ENCODE measurements around the gene IFNL1. TPM values are rescaled to one million over a fixed set of nuclear protein-coding genes. Genes with fewer than 3 reads are reported as not detected.

Gene IFNL1
- total RNA-seq: not detected

GRCh38 chr19:39296055-39296645 lies at the start of gene IFNL1:
Gene IFNL1 (plus strand): TSS chr19:39296407. CDS start chr19:39296422, 15 bp downstream.
- Histone ChIP-seq H3K27me3 (no peaks in the 10 kb centered on the region), H3K9me3 (no peaks in the 10 kb centered on the region), H3K4me1 (no peaks in the 10 kb centered on the region), H3K4me3 (no peak within 1 kb of the TSS), H3K36me3 (no peaks in the 10 kb centered on the region), H3K27ac (no peak within 1 kb of the TSS)
- intact Hi-C loops (cut with DNase I; ENCODE audit: low total_unique reads): loop anchor here (5.0 kb wide), 1 partner anchor 786 kb away; no protein-coding TSS in a partner anchor
- DNase-seq (ENCODE audit: low spot score in 2 of 2): no peak
- no peak for TF ChIP-seq POLR2AphosphoS5 (IDR thresholded peaks at IDR 0.05)
- no peak for TF ChIP-seq CTCF (IDR thresholded peaks at IDR 0.05)

DNA sequence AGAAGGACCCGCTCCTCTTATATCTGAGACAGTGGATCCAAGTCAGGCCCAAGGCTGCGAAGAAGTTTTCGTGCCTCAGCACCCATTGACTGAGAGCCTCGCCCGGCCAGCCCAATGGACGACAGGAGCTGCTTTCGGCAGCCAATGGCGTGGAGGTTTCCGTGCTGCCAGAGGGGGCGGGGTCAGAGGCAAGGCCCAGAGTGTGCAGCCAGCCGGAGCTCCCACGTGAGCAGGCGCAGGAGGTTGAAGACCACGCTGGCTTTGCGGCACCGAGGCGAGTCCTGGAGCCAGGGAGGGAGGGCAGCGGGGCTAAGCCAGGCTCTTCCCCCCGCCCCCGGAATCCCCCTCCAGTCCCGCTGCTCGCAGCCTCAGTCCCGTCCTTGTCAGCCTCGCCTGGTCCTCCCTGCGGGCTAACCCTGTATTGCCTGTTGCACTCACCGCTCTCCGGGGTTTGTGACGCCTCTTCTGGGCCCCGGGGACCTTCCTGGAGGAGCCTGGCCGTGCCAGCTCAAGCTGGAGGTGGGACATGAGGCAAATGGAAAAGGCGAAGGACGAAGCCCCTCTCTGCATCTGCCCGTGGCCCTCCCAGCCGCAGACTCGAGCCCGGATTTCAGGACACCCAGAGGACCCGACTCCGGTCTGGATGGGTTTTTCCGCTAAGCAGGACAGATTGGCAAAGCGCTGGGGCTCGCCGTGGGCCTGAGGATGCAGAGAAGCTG lies 49.1 kb upstream of the IFNL1 start:
- Histone ChIP-seq H3K27ac (no peak overlapping the region), H3K9me3 (no peaks in the 10 kb centered on the region), H3K36me3 (no peaks in the 10 kb centered on the region), H3K27me3 (peaks cover 4 to 22% of the 10 kb centered on the region in 2 donors), H3K4me3 (peak overlapping the region in 2 of 3 donors; percentile 37 to 58), H3K4me1 (no peaks in the 10 kb centered on the region)
- no peak for DNase-seq (ENCODE audit: low spot score in 2 of 2)
- intact Hi-C loops (cut with DNase I; ENCODE audit: low total_unique reads): no loop called here
- TF ChIP-seq POLR2AphosphoS5 (IDR thresholded peaks at IDR 0.05) (no peak), CTCF (IDR thresholded peaks at IDR 0.05) (no peak), POLR2A (IDR thresholded peaks at IDR 0.05) (no peak)

DNA sequence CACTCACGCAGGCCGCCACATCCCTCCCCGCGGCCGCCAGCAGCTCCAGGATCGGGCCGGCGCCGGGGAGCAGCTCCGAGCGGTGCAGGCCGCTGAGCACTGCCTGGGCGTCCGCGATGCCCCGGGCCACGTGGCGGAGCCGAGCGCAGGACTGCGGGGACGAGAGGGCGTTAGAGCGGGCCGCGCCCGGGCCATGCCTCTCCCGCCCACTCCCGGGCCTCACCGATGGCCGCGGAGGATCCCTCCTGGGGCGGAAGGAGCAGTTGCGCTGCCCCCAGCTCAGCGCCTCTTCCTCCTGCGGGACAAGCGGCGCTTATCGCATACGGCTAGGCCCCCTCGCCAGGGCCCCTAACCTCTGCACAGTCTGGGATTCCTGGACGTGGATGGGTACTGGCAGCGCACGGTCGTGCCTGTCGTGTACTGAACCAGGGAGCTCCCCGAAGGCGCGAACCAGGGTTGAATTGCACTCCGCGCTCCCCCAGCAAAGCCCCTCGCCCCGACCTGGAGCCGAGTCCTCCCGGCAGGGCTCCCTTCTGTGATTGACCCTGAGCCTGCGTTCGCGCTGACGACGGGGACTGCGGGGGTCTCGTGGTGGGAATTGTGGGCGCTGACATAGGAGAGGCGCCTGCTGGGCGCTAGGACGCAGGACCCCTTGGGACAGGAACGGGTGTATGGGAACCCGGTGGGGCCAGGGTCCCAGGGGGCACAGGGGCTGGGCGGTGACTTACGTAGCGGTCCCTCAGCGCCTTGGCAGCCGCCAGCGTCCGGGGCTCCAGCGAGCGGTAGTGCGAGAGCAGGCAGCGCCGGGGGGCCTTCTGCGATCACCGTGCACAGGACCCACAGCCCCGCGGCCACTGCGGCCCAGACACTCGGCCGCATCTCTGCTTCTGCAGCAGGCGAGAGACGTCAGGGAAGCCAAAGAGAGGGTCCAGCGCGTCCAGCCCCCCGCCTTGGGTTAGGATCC lies 48.2 kb upstream of the IFNL1 start:
- Histone ChIP-seq H3K4me1 (no peaks in the 10 kb centered on the region), H3K27ac (no peak overlapping the region), H3K27me3 (peaks cover 4 to 22% of the 10 kb centered on the region in 2 donors), H3K9me3 (no peaks in the 10 kb centered on the region), H3K4me3 (peak overlapping the region in 2 of 3 donors; percentile 37 to 58), H3K36me3 (no peaks in the 10 kb centered on the region)
- DNase-seq (ENCODE audit: low spot score in 2 of 2): no peak
- TF ChIP-seq CTCF (IDR thresholded peaks at IDR 0.05) (no peak), POLR2AphosphoS5 (IDR thresholded peaks at IDR 0.05) (no peak), POLR2A (IDR thresholded peaks at IDR 0.05) (no peak)
- intact Hi-C loops (cut with DNase I; ENCODE audit: low total_unique reads): no loop called here

DNA sequence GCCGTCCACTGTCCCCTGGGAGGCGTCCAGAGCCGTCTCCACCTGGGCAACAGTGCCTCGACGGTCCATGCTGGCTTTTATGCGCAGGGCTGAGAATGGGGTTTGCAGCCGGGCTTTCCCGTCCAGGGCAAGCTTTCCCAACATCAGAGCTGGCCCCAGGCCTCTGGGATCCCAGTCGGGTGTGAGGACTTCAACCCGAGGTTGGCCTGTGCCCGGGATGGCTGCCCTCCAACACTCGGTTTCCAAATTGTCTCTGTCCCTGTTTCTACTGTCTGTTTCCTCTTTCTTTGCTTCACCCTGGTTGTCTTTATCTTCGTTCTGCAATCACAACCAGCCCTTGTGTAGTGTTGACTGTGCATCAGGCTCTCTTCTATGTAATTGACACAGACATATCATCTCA lies 47.4 kb upstream of the IFNL1 start, which contains the start of gene IFNL4:
IFNL4 (minus strand) TSS at position 51 of the 400 bp plus-strand sequence.
- no peak within 1 kb of the TSS for H3K27ac ChIP-seq
- H3K4me1 ChIP-seq: no peaks in the 10 kb centered on the region
- no peak for DNase-seq (ENCODE audit: low spot score in 2 of 2)
- no peaks in the 10 kb centered on the region for H3K9me3 ChIP-seq
- H3K4me3 ChIP-seq: peak within 1 kb of the TSS in 2 of 3 donors; percentile 37 to 58
- TF ChIP-seq POLR2A (IDR thresholded peaks at IDR 0.05) (no peak), CTCF (IDR thresholded peaks at IDR 0.05) (no peak), POLR2AphosphoS5 (IDR thresholded peaks at IDR 0.05) (no peak)
- H3K36me3 ChIP-seq: no peaks in the 10 kb centered on the region
- peaks cover 4 to 22% of the 10 kb centered on the region in 2 donors for H3K27me3 ChIP-seq
- intact Hi-C loops (cut with DNase I; ENCODE audit: low total_unique reads): loop anchor here (1.0 kb wide), 1 partner anchor 11 kb away; no protein-coding TSS in a partner anchor
